ENCODE measurements around the gene MICALL2. TPM values are rescaled to one million over a fixed set of nuclear protein-coding genes. Genes with fewer than 3 reads are reported as not detected.

MICALL2 gene
- polyA plus RNA-seq, 1 of the 3 experiments (the other 2 are of a cell fraction): 38.8 TPM

DNA sequence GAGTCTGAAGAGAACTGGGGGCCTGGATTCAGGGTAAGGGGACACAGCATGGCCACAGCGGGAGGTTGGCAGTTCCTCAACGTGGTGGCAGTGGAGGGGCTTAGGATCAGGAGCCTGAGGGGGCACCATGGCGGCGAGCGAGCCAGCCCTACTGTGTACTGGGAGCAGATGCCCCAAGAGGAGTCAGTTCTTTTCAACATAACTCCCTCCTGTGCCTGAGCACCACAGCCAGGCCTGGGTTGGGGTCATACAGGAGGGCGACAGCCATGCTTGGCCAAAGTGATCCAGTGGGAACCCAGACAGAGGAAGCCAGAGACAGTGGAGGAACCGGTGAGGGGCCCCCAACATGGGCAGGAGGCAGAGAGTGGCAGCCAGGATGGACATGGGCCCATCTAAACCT lies 65.8 kb downstream of the MICALL2 start:
- H3F3A ChIP-seq (replicated peaks; ENCODE audit: insufficient read depth): no peaks in the 10 kb centered on the region
- no peaks in the 10 kb centered on the region for H4K20me1 ChIP-seq (ENCODE audit: insufficient read depth)
- H3K4me1 ChIP-seq (ENCODE audit: control insufficient read depth in 1 of 2, insufficient read depth in 2 of 2, low read depth in 1 of 2, low read length in 1 of 2): no peaks in the 10 kb centered on the region
- H3K9ac ChIP-seq: no peak overlapping the region
- H3K27ac ChIP-seq (ENCODE audit: low read depth in 2 of 2, low read length in 1 of 2): no peak overlapping the region
- DNase-seq: no peak
- POLR2A ChIA-PET: no interaction called here
- 14% methylated on average over 6 of the region's 7 CpGs for WGBS (ENCODE audit: low lambda C conversion rate)
- CTCF ChIA-PET: interaction anchor here (1.0 to 1.5 kb wide), 3 partner anchors 11 to 39 kb away, joined by 3 to 6 read pairs (median 3); no protein-coding TSS in a partner anchor
- H3K36me3 ChIP-seq (replicated peaks in 1 of 2; ENCODE audit: control insufficient read depth in 1 of 2, insufficient read depth in 2 of 2, low read length in 1 of 2): no peaks in the 10 kb centered on the region
- no peak overlapping the region for H2AFZ ChIP-seq (ENCODE audit: low read depth)
- H3K79me2 ChIP-seq (ENCODE audit: insufficient read depth): no peaks in the 10 kb centered on the region
- TF ChIP-seq RXRA (IDR thresholded peaks at IDR 0.05; ENCODE audit: borderline replicate concordance, low read depth): no peak
- TF ChIP-seq, protein P1, sequence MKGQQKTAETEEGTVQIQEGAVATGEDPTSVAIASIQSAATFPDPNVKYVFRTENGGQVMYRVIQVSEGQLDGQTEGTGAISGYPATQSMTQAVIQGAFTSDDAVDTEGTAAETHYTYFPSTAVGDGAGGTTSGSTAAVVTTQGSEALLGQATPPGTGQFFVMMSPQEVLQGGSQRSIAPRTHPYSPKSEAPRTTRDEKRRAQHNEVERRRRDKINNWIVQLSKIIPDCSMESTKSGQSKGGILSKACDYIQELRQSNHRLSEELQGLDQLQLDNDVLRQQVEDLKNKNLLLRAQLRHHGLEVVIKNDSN (IDR thresholded peaks at IDR 0.05; ENCODE audit: borderline replicate concordance, low read depth): no peak
- no peak for TF ChIP-seq TEAD4 (IDR thresholded peaks at IDR 0.05; ENCODE audit: borderline replicate concordance, insufficient read depth)
- no peak for TF ChIP-seq ZBTB33 (IDR thresholded peaks at IDR 0.05; ENCODE audit: borderline replicate concordance, low read depth)
- no peak for TF ChIP-seq FOXM1 (IDR thresholded peaks at IDR 0.05; ENCODE audit: low read depth)
- TF ChIP-seq NRF1 (IDR thresholded peaks at IDR 0.05; ENCODE audit: low read depth, low read length): no peak
- TF ChIP-seq, protein P2, sequence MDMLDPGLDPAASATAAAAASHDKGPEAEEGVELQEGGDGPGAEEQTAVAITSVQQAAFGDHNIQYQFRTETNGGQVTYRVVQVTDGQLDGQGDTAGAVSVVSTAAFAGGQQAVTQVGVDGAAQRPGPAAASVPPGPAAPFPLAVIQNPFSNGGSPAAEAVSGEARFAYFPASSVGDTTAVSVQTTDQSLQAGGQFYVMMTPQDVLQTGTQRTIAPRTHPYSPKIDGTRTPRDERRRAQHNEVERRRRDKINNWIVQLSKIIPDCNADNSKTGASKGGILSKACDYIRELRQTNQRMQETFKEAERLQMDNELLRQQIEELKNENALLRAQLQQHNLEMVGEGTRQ (IDR thresholded peaks at IDR 0.05; ENCODE audit: borderline replicate concordance, low read depth, low read length): no peak
- no peak for TF ChIP-seq FOXJ3 (CRISPR knock-in tag; IDR thresholded peaks at IDR 0.05)
- TF ChIP-seq SIN3A (IDR thresholded peaks at IDR 0.05; ENCODE audit: borderline replicate concordance, low read depth, low read length): no peak
- TF ChIP-seq, protein P3, sequence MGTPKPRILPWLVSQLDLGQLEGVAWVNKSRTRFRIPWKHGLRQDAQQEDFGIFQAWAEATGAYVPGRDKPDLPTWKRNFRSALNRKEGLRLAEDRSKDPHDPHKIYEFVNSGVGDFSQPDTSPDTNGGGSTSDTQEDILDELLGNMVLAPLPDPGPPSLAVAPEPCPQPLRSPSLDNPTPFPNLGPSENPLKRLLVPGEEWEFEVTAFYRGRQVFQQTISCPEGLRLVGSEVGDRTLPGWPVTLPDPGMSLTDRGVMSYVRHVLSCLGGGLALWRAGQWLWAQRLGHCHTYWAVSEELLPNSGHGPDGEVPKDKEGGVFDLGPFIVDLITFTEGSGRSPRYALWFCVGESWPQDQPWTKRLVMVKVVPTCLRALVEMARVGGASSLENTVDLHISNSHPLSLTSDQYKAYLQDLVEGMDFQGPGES (IDR thresholded peaks at IDR 0.05; ENCODE audit: low read depth, low read length): no peak
- TF ChIP-seq YY1 (IDR thresholded peaks at IDR 0.05; ENCODE audit: low read depth): no peak
- no peak for TF ChIP-seq GATA2 (CRISPR knock-in tag; IDR thresholded peaks at IDR 0.05)
- H3K9me2 ChIP-seq: no peaks in the 10 kb centered on the region
- H3K4me2 ChIP-seq: no peak overlapping the region
- H3K9me3 ChIP-seq: no peaks in the 10 kb centered on the region
- no peak overlapping the region for H3K4me3 ChIP-seq (ENCODE audit: low read depth in 2 of 2, low read length in 1 of 2)
- peaks cover 93% of the 10 kb centered on the region for H3K27me3 ChIP-seq (ENCODE audit: insufficient read depth)

- no peak for DNase-seq
- Histone ChIP-seq H3K79me2 (ENCODE audit: insufficient read depth) (no peaks in the 10 kb centered on the region), H3K9me2 (no peaks in the 10 kb centered on the region), H4K20me1 (ENCODE audit: insufficient read depth) (no peaks in the 10 kb centered on the region), H3K9ac (no peak overlapping the region), H3K4me3 (ENCODE audit: low read depth in 2 of 2, low read length in 1 of 2) (no peak overlapping the region), H3K36me3 (replicated peaks in 1 of 2; ENCODE audit: control insufficient read depth in 1 of 2, insufficient read depth in 2 of 2, low read length in 1 of 2) (no peaks in the 10 kb centered on the region), H3K27me3 (ENCODE audit: insufficient read depth) (peaks cover 91% of the 10 kb centered on the region), H3K4me2 (no peak overlapping the region), H2AFZ (ENCODE audit: low read depth) (no peak overlapping the region), H3F3A (replicated peaks; ENCODE audit: insufficient read depth) (no peaks in the 10 kb centered on the region), H3K4me1 (ENCODE audit: control insufficient read depth in 1 of 2, insufficient read depth in 2 of 2, low read depth in 1 of 2, low read length in 1 of 2) (no peaks in the 10 kb centered on the region), H3K9me3 (no peaks in the 10 kb centered on the region), H3K27ac (ENCODE audit: low read depth in 2 of 2, low read length in 1 of 2) (no peak overlapping the region)
- WGBS (ENCODE audit: low lambda C conversion rate): 61% methylated on average over 4 of the region's 4 CpGs
- ChIA-PET POLR2A (no interaction called here), CTCF (interaction anchor here (1.5 kb wide), 1 partner anchor 20 kb away, joined by 3 read pairs; no protein-coding TSS in a partner anchor)
- TF ChIP-seq YY1 (IDR thresholded peaks at IDR 0.05; ENCODE audit: low read depth) (no peak), FOXM1 (IDR thresholded peaks at IDR 0.05; ENCODE audit: low read depth) (no peak), GATA2 (CRISPR knock-in tag; IDR thresholded peaks at IDR 0.05) (no peak), SIN3A (IDR thresholded peaks at IDR 0.05; ENCODE audit: borderline replicate concordance, low read depth, low read length) (no peak), MXI1 (IDR thresholded peaks at IDR 0.05; ENCODE audit: low read depth, low read length) (no peak), TEAD4 (IDR thresholded peaks at IDR 0.05; ENCODE audit: borderline replicate concordance, insufficient read depth) (no peak), NFIC (IDR thresholded peaks at IDR 0.05; ENCODE audit: borderline replicate concordance) (no peak), FOXJ3 (CRISPR knock-in tag; IDR thresholded peaks at IDR 0.05) (no peak), TAF1 (IDR thresholded peaks at IDR 0.05; ENCODE audit: borderline replicate concordance, low read depth, low read length) (no peak)
- TF ChIP-seq, protein P1 (IDR thresholded peaks at IDR 0.05; ENCODE audit: borderline replicate concordance, low read depth): no peak
- TF ChIP-seq, protein P2 (IDR thresholded peaks at IDR 0.05; ENCODE audit: borderline replicate concordance, low read depth, low read length): no peak
- TF ChIP-seq, protein P4, sequence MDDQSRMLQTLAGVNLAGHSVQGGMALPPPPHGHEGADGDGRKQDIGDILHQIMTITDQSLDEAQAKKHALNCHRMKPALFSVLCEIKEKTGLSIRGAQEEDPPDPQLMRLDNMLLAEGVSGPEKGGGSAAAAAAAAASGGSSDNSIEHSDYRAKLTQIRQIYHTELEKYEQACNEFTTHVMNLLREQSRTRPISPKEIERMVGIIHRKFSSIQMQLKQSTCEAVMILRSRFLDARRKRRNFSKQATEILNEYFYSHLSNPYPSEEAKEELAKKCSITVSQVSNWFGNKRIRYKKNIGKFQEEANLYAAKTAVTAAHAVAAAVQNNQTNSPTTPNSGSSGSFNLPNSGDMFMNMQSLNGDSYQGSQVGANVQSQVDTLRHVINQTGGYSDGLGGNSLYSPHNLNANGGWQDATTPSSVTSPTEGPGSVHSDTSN (IDR thresholded peaks at IDR 0.05): no peak
These were observed 66.7 kb downstream of the MICALL2 start for GRCh38 chr7:1392556-1392955.

Data from SK-N-SH (cell line).